GM19452 (cell line): ENCODE measurements around the gene FMN1.
A peak's percentile ranks its signal among the peaks of the same experiment; 100 is the strongest.

Experiments
- ATAC-seq: cut with Tn5 transposase; IDR thresholded peaks from one replicate; pipeline ENCODE4 v1.9.1; 2021; ENCODE audit not compliant: unreplicated experiment

FMN1 gene

DNA sequence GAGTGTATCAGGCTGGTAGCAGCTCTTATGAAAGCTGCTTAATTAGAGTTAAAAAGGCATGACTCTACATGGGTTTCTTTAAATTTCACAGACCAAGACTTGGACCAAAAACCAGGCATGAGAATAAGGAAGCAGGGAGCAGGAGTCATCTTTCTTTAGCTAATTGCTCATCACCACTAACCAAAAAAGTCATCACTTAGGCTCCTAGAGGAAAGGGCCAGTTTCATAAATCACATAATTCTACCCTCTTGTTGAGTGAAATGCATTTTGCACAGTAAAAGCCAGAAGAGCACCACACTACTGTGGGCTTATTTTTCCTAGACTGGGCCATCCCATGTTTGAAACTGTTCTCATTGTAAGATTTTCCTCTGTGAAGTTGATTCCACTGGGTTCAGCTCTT, 301.1 kb downstream of the FMN1 start:
- no peak for ATAC-seq

DNA sequence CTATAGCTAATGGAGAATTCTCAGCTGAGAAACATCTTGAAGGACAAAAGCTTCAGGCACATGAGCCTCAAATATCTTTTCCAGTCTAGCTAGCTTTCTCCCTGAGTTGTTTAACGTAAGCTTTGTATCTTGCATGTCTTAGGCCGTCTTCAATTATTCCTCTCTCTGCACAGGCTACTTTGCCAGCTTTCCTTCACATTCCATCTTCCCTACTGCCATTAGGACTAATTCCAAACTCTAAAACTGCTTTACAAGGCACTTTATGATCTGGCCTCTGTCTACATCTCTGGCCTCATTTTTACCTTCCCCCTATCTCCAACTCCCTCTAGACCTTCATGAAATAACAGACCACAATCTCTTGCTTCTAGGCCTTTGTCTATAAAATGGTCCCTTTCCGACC, 305.3 kb downstream of the FMN1 start:
- ATAC-seq = no peak

DNA sequence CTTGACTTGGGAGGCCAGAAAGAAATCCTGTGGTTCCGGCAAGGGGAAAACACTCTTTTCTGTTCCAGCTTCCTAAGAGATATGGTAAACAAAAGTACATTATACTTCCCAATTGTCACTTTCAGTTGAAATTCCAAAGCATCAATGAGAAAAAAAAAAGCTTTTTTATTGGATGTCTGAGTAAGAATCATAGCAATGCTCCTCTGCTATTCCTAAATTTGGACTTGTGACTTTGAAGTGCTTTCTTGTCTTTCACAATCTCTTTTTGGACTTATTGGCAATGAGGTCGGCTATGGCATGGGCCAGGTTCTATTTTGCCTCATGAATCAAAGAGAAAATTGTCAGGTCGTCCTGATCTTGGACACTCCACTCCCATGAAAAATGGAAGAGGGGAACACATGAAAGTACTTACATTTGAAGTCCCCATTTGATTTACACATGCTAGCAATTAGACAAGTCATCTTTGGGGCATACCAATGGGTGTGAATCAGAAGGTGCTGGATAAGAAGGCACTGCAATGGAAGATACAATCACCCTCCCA, 306.2 kb downstream of the FMN1 start:
- ATAC-seq = no peak

DNA sequence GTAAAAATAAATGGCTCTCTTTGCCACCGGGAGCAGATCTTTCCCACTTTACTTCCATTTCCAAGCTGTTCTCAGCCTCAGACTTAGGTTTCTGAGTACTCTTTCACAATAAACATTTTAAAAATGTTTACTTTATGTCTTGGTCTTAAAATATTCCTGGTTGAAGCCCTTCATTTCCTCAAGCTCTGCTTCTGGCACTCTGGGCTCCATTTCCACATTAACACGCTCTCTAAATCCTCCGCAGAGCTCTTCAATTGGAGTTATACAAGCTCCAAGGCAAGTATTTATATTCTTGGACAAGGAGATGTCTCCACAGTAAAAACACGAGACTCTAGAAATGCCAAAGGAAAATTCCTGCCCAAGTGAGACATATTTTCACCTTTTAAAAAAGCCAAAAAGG, 307.4 kb downstream of the FMN1 start:
- no peak for ATAC-seq

- ATAC-seq = no peak
These were observed 308.1 kb downstream of the FMN1 start for GRCh38 chr15:32886459-32886858.

DNA sequence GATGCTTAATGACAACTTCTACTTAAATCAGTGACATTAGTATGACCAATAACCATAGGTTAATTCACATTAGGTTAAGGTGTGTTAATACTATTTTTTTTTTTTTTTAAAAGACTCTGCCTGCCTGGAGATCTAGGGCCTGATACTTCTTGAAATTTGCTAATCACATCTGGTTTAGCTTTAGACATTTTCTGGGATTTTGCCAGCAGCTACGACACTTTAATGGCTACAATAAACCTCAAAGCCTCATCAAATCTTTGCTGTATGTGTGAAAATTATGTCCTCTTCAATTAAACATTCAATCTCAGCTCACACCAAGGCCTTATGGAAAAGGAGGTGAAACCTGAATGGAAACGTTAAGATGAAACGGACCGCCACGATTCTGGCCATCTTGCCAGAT, 308.8 kb downstream of the FMN1 start:
- ATAC-seq = no peak

DNA sequence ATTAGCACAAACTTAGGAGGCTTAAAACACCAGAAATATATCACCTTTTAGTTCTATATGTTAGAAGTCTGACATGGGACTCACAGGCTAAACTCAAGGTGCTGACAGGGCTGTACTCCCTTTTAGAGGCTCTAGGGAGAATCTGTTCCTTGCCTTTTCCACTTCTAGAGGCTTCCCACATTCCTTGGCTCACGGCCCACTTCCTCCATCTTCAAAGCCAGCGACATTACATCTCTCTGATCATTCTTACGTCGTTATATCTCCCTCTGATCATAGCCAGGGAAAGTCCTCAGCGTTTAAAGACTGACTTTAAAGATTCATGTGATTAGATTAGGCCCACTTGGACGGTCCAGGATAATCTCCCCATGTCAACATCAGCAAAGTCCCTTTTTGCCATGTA, 310.4 kb downstream of the FMN1 start:
- no peak for ATAC-seq

DNA sequence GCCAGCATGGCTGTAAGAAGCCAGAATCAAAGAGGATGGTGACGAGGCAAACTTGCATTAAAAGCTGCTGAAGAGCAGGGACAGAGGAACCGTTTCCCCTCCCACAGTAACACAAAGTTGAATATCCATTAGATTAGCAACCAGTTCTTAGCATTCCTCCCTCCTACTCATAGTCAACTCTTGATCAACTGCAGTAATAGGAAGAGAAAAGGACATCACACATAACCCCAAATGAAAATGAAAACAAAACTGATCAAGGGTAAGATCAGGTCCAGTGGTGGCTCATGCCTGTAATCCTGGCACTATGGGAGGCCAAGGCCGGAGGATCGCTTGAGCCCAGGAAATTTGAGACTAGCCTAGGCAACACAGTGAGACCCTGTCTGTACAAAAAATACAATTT, 311.6 kb downstream of the FMN1 start:
- no peak for ATAC-seq

DNA sequence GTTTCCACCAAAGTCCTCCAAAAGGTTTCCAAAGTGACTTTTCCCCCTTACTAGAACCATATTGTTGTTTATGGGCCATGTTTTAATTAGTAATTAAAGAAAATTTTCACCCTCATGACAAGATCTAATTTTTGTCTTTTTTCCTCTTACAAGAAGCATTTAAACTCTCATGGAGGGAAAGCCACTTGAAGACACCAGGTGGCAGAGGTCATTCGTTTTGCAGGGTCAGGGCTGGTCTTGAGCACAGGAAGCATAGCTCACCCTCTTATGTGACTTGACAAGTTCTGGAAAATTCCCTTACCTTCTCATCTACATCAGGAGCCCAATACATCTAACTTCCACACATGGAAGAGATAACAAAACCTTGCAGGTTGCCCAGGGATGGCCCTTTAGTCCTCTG, 313.0 kb downstream of the FMN1 start:
- ATAC-seq = no peak

DNA sequence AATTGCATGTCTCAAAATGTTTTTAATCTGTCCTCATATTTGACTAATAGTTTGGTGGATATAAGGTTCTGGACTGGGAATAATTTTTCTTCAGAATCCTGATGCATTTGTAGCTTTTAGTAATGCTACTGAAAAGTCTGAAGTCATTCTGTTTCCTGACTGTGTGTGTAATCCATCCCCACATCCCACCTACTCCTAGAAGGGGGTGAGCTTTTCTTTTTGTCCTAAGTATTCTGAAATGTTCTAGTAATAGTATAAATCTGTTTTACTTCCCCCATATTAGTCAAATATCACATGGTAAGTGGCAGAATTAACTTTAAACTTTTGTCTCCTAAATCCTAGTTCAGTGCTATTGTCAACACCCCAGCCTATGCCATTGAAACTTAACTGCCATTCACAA, 313.9 kb downstream of the FMN1 start:
- no peak for ATAC-seq

GRCh38 chr15:32879980-32880379, 314.5 kb downstream of the FMN1 start:
- ATAC-seq = no peak

DNA sequence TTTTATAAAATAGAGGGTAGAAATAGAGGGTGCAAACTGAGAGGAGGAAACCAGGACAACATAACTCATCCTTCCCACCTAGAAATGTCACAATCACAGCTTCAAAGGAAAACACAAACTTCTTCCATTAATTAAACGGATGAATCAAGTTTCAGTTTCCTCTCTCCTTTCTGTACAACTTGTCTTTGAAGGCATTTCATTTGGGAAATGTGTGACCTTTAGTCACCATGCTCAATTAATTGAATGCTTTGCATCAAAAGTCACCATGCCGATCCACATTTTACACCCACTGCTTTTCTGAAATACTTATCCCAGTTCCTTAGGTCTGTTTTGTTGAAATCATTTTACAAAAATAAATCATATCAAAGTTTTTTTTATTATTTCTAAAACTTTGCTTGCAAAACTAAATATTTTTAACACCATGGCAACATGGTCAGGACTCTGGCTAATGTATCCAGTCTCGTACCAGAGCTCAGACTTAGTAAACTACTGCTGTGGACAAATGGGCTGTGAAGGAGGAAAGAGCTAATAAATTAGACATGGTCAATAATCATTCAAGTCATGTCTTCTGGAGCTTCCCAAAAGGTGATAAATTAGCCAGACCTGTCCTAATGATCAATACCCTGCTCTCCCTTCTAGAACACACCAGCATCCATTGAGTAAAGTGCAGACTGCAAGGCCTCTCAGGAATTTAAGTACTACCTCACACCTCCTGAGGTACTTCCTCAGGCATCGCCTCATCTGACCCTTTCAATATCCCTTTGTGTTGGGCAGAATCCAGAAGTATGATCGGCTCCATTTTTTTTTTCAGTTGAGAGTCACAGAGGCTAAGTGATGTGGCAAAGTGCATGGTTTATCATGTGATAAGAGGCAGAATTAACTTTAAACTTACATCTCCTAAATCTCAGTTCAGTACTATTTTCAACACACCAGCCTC, 315.4 kb downstream of the FMN1 start:
- ATAC-seq = no peak

DNA sequence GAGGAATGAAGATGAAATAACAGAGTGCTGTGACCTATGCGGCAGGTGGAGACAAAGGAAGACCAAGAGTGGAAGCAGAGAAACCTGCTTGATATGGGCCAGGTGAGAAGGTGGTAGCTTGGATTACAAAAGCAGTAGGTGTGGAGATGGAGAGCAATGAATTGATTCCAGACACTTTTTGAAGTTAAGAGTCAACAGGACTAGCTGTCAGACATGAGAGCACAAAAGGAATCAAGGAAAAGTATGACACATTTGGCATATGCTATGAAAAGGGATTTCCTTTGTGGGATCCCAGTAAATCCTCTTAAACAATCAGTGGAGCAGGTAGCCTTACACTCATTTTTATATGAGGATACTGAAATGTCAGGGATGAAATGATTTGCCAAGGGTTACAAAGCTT, 316.2 kb downstream of the FMN1 start:
- no peak for ATAC-seq

- no peak for ATAC-seq
These were observed 317.1 kb downstream of the FMN1 start for GRCh38 chr15:32877252-32878019.

DNA sequence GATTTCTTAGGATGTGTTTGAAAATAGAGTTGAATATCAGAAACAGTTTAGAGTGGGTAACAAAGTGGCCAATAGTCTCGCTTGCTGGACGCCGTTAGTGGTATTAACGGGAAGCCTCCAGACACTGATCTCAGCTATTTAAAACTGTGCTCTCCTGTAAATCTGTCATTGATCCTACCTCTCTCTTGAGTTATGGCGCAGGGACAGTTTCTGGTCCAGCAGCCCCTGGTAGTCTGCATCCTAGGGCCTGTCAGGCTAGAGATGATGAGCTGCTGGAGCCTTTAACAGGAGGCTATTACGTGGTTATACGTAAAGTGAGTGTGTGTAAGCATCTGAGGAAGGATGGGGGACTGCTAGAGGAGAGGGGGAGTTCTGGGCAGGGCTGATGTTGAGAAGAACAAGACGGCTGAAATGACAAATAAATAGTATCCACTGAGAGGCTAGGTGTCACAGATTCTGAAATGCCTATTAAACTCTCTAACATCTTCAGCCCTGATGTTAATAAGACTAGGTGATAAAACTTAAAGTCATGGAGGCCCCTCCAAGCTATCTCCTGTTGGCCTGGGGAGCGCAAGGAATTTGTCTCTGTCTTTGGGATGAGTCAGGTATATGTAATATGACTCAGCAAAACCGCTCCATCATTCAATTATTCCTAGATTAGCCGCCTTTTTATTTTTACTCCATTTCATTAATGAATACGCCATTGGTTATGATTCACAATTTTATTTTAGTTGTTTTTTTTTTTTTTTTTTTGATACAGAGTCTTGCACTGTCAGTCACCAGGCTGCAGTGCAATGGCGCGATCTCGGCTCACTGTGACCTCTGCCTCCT, 321.0 kb downstream of the FMN1 start:
- no peak for ATAC-seq

DNA sequence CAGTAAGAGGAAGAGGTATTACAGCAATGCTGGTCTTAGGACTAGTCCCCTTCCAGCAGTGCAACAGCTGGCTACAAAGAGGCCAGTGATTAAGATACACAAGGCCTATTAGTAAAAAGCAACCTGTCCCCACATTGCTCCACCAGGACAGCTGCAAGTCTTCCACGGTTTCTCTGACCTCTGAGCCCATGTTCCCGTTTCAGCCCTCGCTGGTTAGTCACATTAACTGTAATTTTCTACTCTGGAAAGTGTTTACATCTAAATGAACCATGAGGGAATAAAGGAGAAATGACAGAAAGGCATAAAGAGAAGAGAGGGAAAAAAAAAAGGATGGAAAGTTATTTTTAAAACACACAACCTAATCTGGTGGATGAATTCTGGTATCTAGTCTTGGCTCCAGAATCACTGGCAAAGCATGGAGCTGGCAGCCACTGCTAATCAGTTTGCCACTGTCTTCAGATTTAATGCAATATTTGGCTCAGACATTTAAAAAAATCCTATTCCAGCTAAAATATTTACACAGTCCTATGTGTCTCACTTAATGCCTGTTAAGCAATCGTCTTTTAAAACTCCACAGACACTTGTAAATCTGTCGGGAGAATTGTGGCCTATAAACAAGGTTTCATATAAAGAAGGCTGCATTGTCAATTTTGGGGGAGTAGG, 321.8 kb downstream of the FMN1 start:
- ATAC-seq = no peak

GRCh38 chr15:32871883-32872282, 322.6 kb downstream of the FMN1 start:
- no peak for ATAC-seq

- ATAC-seq = peak; percentile 76
These were observed 324.1 kb downstream of the FMN1 start for GRCh38 chr15:32870240-32871033.

GRCh38 chr15:32869776-32870175, 324.7 kb downstream of the FMN1 start:
- ATAC-seq = no peak

GRCh38 chr15:32867313-32867626, 327.2 kb downstream of the FMN1 start:
- no peak for ATAC-seq
